ENCODE measurements around the gene CNPPD1. TPM values are rescaled to one million over a fixed set of nuclear protein-coding genes. Genes with fewer than 3 reads are reported as not detected.

Gene CNPPD1
- total RNA-seq, 1 donor from 2014 or later = 55.3 TPM

DNA sequence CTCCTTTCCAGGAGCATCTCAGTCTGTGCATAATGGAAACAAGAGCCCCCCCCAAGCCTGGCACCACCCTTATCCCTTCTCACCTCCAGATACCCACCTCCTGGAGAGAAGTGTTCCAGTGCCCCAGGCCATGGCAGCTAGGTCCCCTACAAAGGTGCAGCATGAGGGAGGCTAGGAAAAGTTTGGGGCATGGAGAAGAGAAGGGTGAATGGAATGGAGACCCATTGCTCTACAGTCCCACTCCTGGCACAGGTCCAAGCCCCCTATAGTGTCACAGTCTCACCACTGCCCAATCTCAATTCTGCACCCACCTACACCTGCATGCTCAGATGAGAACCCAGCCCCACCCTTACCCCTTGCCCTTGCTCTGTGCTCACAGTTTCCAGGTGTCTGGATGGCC, 7.8 kb downstream of the CNPPD1 start:
- H3K27me3 ChIP-seq (ENCODE audit: control insufficient read depth, insufficient read depth, low read length) = no peaks in the 10 kb centered on the region
- H3K36me3 ChIP-seq (ENCODE audit: control insufficient read depth, insufficient read depth, low read length) = no peaks in the 10 kb centered on the region
- no peak for DNase-seq (ENCODE audit: low read depth)
- no peak overlapping the region for H3K4me3 ChIP-seq (ENCODE audit: low read depth, low read length)
- TF ChIP-seq, protein P1, sequence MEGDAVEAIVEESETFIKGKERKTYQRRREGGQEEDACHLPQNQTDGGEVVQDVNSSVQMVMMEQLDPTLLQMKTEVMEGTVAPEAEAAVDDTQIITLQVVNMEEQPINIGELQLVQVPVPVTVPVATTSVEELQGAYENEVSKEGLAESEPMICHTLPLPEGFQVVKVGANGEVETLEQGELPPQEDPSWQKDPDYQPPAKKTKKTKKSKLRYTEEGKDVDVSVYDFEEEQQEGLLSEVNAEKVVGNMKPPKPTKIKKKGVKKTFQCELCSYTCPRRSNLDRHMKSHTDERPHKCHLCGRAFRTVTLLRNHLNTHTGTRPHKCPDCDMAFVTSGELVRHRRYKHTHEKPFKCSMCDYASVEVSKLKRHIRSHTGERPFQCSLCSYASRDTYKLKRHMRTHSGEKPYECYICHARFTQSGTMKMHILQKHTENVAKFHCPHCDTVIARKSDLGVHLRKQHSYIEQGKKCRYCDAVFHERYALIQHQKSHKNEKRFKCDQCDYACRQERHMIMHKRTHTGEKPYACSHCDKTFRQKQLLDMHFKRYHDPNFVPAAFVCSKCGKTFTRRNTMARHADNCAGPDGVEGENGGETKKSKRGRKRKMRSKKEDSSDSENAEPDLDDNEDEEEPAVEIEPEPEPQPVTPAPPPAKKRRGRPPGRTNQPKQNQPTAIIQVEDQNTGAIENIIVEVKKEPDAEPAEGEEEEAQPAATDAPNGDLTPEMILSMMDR (IDR thresholded peaks at IDR 0.05; ENCODE audit: insufficient read depth, low read length, poor library complexity, severe bottlenecking) = no peak

DNA sequence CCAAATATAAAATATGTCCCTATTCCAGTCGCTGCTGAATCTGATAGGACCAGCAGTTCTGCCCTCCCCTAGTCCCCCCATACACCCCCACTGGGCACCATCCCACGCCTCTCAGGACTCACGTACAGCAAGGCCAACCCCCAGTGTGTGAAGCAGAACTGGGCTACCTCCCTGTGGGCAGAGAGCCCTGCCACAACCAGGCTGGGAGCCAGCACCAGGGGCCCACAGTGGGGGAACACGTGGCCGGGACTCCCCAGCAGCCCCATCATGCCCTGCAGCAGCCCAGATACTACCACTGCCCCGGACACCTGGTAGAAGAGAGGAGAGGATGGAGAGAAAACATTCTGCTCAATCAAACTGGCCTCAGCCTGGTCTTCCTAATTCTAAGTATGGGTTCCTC, 8.2 kb downstream of the CNPPD1 start:
- Histone ChIP-seq H3K4me3 (ENCODE audit: low read depth, low read length) (no peak overlapping the region), H3K36me3 (ENCODE audit: control insufficient read depth, insufficient read depth, low read length) (no peaks in the 10 kb centered on the region), H3K27me3 (ENCODE audit: control insufficient read depth, insufficient read depth, low read length) (no peaks in the 10 kb centered on the region)
- no peak for DNase-seq (ENCODE audit: low read depth)
- TF ChIP-seq, protein P1 (IDR thresholded peaks at IDR 0.05; ENCODE audit: insufficient read depth, low read length, poor library complexity, severe bottlenecking) = no peak

DNA sequence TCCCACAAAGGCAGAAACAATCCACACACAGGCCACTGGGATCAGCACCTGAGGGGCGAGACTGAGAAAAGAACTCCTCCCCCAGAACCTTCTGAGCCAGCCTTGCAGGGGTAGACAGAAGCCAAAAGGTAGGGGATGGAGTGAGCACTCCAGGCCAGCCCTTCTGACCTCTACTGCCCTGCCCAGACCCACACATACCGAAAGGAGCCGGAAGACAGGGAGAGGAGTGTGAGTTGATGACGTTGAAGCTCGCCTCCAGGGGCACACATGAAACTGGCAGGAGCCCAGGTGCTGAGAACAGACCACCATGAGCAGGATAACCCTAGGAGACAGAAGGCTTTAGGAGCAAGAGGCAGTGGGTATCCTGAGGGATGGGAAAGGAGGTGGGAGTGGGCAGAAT, 8.7 kb downstream of the CNPPD1 start:
- H3K4me3 ChIP-seq (ENCODE audit: low read depth, low read length) = no peak overlapping the region
- TF ChIP-seq, protein P1 (IDR thresholded peaks at IDR 0.05; ENCODE audit: insufficient read depth, low read length, poor library complexity, severe bottlenecking) = no peak
- H3K36me3 ChIP-seq (ENCODE audit: control insufficient read depth, insufficient read depth, low read length) = no peaks in the 10 kb centered on the region
- DNase-seq (ENCODE audit: low read depth) = no peak
- no peaks in the 10 kb centered on the region for H3K27me3 ChIP-seq (ENCODE audit: control insufficient read depth, insufficient read depth, low read length)

DNA sequence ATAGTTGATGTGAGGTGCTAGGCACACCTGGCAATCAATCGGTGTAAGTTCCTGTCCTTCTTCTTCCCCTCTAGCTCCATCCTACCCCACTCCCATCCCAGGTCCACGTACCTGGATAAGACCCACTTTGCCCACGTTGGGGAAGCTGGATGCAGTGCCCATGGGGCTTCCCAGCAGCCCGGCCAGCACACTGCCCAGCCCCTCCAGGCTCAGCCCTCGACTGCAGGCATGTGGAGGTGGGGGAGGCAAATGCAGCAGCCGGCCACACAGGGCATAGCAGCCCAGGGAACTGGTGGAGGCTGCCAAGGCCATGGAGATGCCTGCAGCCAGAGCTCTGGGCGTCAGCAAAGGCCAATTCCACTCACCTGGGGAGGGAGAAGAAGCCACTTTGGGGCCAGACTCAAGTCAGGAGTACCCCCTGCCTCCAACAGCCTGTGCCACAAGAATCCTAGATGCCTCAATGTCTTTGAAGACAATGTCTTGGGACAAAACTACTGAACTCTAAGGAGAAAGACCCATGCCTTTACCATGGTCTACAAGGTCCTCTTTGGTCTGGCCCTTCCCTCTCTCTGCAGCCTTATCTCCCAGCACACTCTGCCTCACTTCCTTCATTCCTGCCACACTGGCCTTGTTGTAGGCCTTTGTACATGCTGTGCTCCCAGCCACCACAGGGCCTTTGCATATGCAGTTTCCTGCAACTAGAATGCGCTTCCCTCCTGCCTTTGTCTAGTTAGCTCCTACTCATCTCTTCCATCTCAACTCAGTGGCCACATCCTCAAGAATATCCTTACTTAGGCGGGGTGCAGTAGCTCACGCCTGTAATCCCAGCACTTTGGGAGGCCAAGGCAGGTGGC, 11.4 kb downstream of the CNPPD1 start:
- Histone ChIP-seq H3K36me3 (ENCODE audit: control insufficient read depth, insufficient read depth, low read length) (no peaks in the 10 kb centered on the region), H3K4me3 (ENCODE audit: low read depth, low read length) (no peak overlapping the region), H3K27me3 (ENCODE audit: control insufficient read depth, insufficient read depth, low read length) (no peaks in the 10 kb centered on the region)
- TF ChIP-seq, protein P1 (IDR thresholded peaks at IDR 0.05; ENCODE audit: insufficient read depth, low read length, poor library complexity, severe bottlenecking) = no peak
- DNase-seq (ENCODE audit: low read depth) = no peak

DNA sequence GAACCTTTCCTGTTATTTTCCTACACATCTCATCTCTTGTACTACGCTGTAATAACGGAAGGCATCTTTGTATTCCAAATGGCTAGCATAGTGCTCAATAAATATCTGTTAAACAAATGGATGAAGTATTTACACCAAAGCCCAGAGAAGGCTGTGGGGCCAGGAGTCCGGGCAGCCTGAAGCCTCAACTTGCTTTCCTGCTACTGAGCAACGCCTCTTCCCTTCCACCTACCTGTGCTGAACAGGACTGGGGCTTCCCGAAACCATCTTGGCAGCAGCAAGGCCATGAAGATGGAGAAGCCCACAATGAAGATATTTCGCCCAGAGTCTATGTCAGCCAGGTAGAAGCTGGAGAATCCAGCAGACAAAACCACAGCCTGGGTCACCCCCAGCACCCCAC, 13.6 kb downstream of the CNPPD1 start:
- TF ChIP-seq, protein P1 (IDR thresholded peaks at IDR 0.05; ENCODE audit: insufficient read depth, low read length, poor library complexity, severe bottlenecking) = no peak
- Histone ChIP-seq H3K4me3 (ENCODE audit: low read depth, low read length) (no peak overlapping the region), H3K36me3 (ENCODE audit: control insufficient read depth, insufficient read depth, low read length) (no peaks in the 10 kb centered on the region), H3K27me3 (ENCODE audit: control insufficient read depth, insufficient read depth, low read length) (no peaks in the 10 kb centered on the region)
- DNase-seq (ENCODE audit: low read depth) = no peak

DNA sequence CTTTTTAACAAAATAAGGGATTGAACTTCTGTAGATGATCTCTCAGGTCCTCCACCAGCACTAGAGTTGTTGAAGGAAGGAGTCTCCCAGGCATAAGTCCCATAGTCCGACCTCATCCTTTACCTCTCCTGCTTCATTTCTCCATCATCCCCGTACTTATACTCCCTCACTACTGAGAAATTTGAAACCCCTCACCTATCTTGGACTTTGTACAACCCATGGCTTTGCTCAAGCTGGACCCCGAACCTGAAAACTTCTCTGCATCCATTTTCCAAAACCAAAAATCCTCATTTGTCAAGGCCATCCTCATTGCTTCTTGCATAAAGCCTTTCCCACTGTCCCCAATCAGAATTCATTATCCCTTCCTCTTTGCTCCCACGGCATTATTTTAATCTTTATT, 15.6 kb downstream of the CNPPD1 start:
- H3K27me3 ChIP-seq (ENCODE audit: control insufficient read depth, insufficient read depth, low read length) = no peaks in the 10 kb centered on the region
- TF ChIP-seq, protein P1 (IDR thresholded peaks at IDR 0.05; ENCODE audit: insufficient read depth, low read length, poor library complexity, severe bottlenecking) = no peak
- no peaks in the 10 kb centered on the region for H3K36me3 ChIP-seq (ENCODE audit: control insufficient read depth, insufficient read depth, low read length)
- H3K4me3 ChIP-seq (ENCODE audit: low read depth, low read length) = peak overlapping the region; percentile 82
- no peak for DNase-seq (ENCODE audit: low read depth)
